Gastrocnemius medialis (tissue), 4 donors: ENCODE measurements around the gene FAM117B. TPM values are rescaled to one million over a fixed set of nuclear protein-coding genes. Genes with fewer than 3 reads are reported as not detected.
"Not testable (repeated sequence)": the region's sequence is repeated elsewhere in the genome, so short reads cannot be mapped to it uniquely, and the experiment has no call there.

Experiments
- ATAC-seq, 2 donors: fragments of 150-250 bp; one replicate each; pipeline ENCODE4 v1.9.1; 2016
- DNase-seq, 2 donors: peaks; one replicate each; pipeline ENCODE4 v3.0.0-alpha.2; 2019
- H3K27ac ChIP-seq, 4 donors: fragments of 200-600 bp; sonication (generic); 1 replicate in 1 of 4; 2 replicates in 3 of 4; pipeline ENCODE4 v1.5.1; 2016 to 2018; ENCODE audit warnings: mild to moderate bottlenecking in 2 of 4, moderate library complexity in 1 of 4
- H3K27me3 ChIP-seq, 3 donors: fragments of 200-600 bp; sonication (generic) in 2 of 3; 1 replicate in 1 of 3; 2 replicates in 2 of 3; pipeline versions ENCODE4 v1.5.1 to v1.6.0; 2016 to 2019; ENCODE audit warnings: mild to moderate bottlenecking in 1 of 3, moderate library complexity in 1 of 3
- H3K36me3 ChIP-seq, 2 donors: fragments of 200-600 bp; sonication (generic) in 1 of 2; one replicate each; pipeline ENCODE4 v1.5.1; 2017 to 2018
- H3K4me1 ChIP-seq, 2 donors: fragments of 200-600 bp; sonication (generic) in 1 of 2; one replicate each; pipeline ENCODE4 v1.5.1; 2016 to 2017; ENCODE audit warnings: mild to moderate bottlenecking in 2 of 2
- H3K4me3 ChIP-seq, 4 donors: fragments of 200-600 bp; sonication (generic) in 3 of 4; 1 replicate in 1 of 4; 2 replicates in 3 of 4; pipeline ENCODE4 v1.5.1; 2016 to 2019; ENCODE audit warnings: mild to moderate bottlenecking in 2 of 4
- H3K9me3 ChIP-seq, 3 donors: fragments of 200-600 bp; sonication (generic) in 2 of 3; 1 replicate in 1 of 3; 2 replicates in 2 of 3; pipeline ENCODE4 v1.5.1; 2016 to 2019
- CTCF ChIP-seq, 5 experiments: fragments of 450-650 bp in 3 of 5; fragments of 200-600 bp in 2 of 5; sonication (generic) in 2 of 5; IDR thresholded peaks in 4 of 5; conservative IDR thresholded peaks in 1 of 5; 1 replicate in 4 of 5; 2 replicates in 1 of 5; pipeline ENCODE4 v1.5.1; 2016 to 2019; ENCODE audit warnings: antibody characterized with exemption in 5 of 5, mild to moderate bottlenecking in 3 of 5, moderate library complexity in 3 of 5
- POLR2A ChIP-seq, 2 donors: fragments of 450-650 bp; IDR thresholded peaks; one replicate each; pipeline ENCODE4 v1.6.1; 2017; ENCODE audit warnings: antibody characterized with exemption in 2 of 2, mild to moderate bottlenecking in 2 of 2, moderate library complexity in 2 of 2
- in situ Hi-C, 4 donors: fragments of 200-750 bp; cut with MboI; loops; one replicate each; pipeline versions ENCODE4 v1.15.0 to v1.8.0; 2017; ENCODE audit warnings: low sequenced_read_pairs in 4 of 4
- intact Hi-C: fragments of 100-400 bp; cut with DNase I; formaldehyde crosslinking; loops from one replicate; pipeline ENCODE4 v1.15.1; 2023; ENCODE audit warnings: low total_unique reads
- total RNA-seq, 4 donors: library from RNA; depleted of rRNA; stranded (reverse); fragments of >200 nt; gene quantifications; one replicate each; pipeline versions ENCODE4 v1.1.0 to v1.2.3, GENCODE V29; 2016

The FAM117B gene
- total RNA-seq, 4 donors from 2014 or later, result 1.5 to 4.5 (median 2.9) TPM

- no peaks in the 10 kb centered on the region for H3K9me3 ChIP-seq
- ATAC-seq (no peak), DNase-seq (no peak)
- H3K4me1 ChIP-seq, result no peaks in the 10 kb centered on the region
- H3K4me3 ChIP-seq, result no peak overlapping the region
- in situ Hi-C loops, result no loop called here
- intact Hi-C loops, result no loop called here
- H3K36me3 ChIP-seq, result no peaks in the 10 kb centered on the region
- no peak for TF ChIP-seq POLR2A (IDR thresholded peaks at IDR 0.05)
- no peak for TF ChIP-seq CTCF (IDR thresholded peaks at IDR 0.05 in 4 of 5, conservative IDR thresholded peaks at IDR 0.05 in 1 of 5)
- H3K27ac ChIP-seq, result no peak overlapping the region
- H3K27me3 ChIP-seq, result no peaks in the 10 kb centered on the region
Measured at GRCh38 chr2:202704248-202704647, 69.5 kb downstream of the FAM117B start.

- ATAC-seq, result no peak
- DNase-seq, result no peak
- in situ Hi-C loops (no loop called here), intact Hi-C loops (no loop called here)
- H3K4me1 ChIP-seq, result no peaks in the 10 kb centered on the region
- no peaks in the 10 kb centered on the region for H3K9me3 ChIP-seq
- H3K27me3 ChIP-seq, result no peaks in the 10 kb centered on the region
- TF ChIP-seq POLR2A (IDR thresholded peaks at IDR 0.05) (no peak), CTCF (IDR thresholded peaks at IDR 0.05 in 4 of 5, conservative IDR thresholded peaks at IDR 0.05 in 1 of 5) (no peak)
- no peak overlapping the region for H3K27ac ChIP-seq
- no peak overlapping the region for H3K4me3 ChIP-seq
- no peaks in the 10 kb centered on the region for H3K36me3 ChIP-seq
Measured at GRCh38 chr2:202705446-202706020, 70.8 kb downstream of the FAM117B start.

- ATAC-seq, H3K36me3 ChIP-seq, H3K27ac ChIP-seq, H3K4me1 ChIP-seq, H3K9me3 ChIP-seq, DNase-seq, in situ Hi-C loops, intact Hi-C loops, H3K4me3 ChIP-seq, H3K27me3 ChIP-seq: not testable (repeated sequence)
Measured at GRCh38 chr2:202714971-202715935, 80.5 kb downstream of the FAM117B start.

GRCh38 chr2:202716114-202716718 is 81.4 kb downstream of the FAM117B start:
- Histone ChIP-seq H3K27ac (no peak overlapping the region), H3K27me3 (no peaks in the 10 kb centered on the region), H3K4me1 (no peaks in the 10 kb centered on the region), H3K9me3 (peaks cover 0 to 2% (median 0%) of the 10 kb centered on the region in 3 donors), H3K4me3 (no peak overlapping the region), H3K36me3 (no peaks in the 10 kb centered on the region)
- no peak for DNase-seq
- TF ChIP-seq CTCF (IDR thresholded peaks at IDR 0.05 in 4 of 5, conservative IDR thresholded peaks at IDR 0.05 in 1 of 5) (no peak), POLR2A (IDR thresholded peaks at IDR 0.05) (no peak)
- no peak for ATAC-seq
- intact Hi-C loops, result no loop called here
- in situ Hi-C loops, result no loop called here
